GM10847 (cell line): ENCODE results near the gene HOXB1.

Experiments used
- POLR2A ChIP-seq: IDR thresholded peaks from 2 replicates; pipeline ENCODE4 v1.6.1; 2011; ENCODE audit not compliant: insufficient read length; ENCODE audit errors: extremely low read depth

HOXB1 gene

GRCh38 chr17:48530887-48531272 lies at the start of gene HOXB1:
TSS of gene HOXB1 (minus strand) at chr17:48531011. CDS start at chr17:48530904, 107 bp downstream.
- no peak for TF ChIP-seq POLR2A

- TF ChIP-seq POLR2A: no peak
Observed at GRCh38 chr17:48579760-48580554, 49.1 kb upstream of the HOXB1 start.

- TF ChIP-seq POLR2A: no peak
Observed at GRCh38 chr17:48579471-48579759, 48.6 kb upstream of the HOXB1 start.

- peak; percentile 36 for TF ChIP-seq POLR2A
Observed at GRCh38 chr17:48578616-48579470, 48.0 kb upstream of the HOXB1 start.

- no peak for TF ChIP-seq POLR2A
Observed at GRCh38 chr17:48577946-48578615, 47.3 kb upstream of the HOXB1 start, which contains the start of gene HOXB4. TSS of gene HOXB4 (minus strand) at chr17:48578350. CDS start at chr17:48578319, 31 bp downstream.

- no peak for TF ChIP-seq POLR2A
Observed at GRCh38 chr17:48577330-48577945, 46.6 kb upstream of the HOXB1 start.

- no peak for TF ChIP-seq POLR2A
Observed at GRCh38 chr17:48576479-48577309, 45.9 kb upstream of the HOXB1 start.

- TF ChIP-seq POLR2A: no peak
Observed at GRCh38 chr17:48575673-48576478, 45.1 kb upstream of the HOXB1 start.

GRCh38 chr17:48575066-48575582 lies 44.3 kb upstream of the HOXB1 start:
- no peak for TF ChIP-seq POLR2A

GRCh38 chr17:48574505-48575065 lies 43.8 kb upstream of the HOXB1 start:
- TF ChIP-seq POLR2A: no peak

- TF ChIP-seq POLR2A: no peak
Observed at GRCh38 chr17:48571826-48572417, 41.1 kb upstream of the HOXB1 start.

GRCh38 chr17:48571024-48571818 lies 40.4 kb upstream of the HOXB1 start:
- no peak for TF ChIP-seq POLR2A
